Measurements from ENCODE around the gene PHTF2.

Gene PHTF2

DNA sequence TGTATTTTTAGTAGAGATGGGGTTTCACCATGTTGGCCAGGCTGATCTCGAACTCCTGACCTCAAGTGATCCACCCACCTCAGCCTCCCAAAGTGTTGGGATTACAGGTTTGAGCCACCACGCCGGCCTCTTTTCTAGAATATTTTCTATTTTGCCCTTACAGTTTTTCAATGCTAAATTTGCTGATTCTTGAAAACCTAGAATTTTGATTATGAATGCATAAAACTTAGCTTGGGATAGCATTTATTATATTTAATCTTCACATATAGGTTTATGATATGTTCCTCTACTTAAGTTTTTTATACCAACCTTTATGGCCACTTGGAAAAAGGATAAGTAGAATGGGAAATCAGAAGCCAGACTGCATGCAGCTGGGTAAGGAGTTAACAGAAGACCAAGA is 2.5 kb upstream of the PHTF2 start:
- DNase-seq, result no peak

DNA sequence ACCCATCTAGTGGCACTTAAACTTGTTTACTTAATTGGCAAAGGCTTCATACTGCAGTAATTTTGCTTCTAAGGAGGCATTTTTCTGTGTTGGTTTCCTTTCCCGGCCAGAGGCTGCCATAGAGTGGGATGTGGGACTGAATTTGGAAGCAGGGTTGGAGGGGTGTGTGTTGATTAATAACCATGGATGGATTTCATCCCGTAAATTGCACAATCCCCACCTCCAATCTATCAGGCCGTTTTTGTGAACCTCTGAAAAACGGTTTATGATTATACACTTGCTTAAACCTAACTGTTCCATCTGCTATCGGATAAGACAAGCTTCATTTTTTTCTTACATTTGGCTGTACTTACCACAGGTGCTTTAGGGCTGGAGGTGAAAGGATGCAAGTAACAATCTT is 1.6 kb upstream of the PHTF2 start:
- no peak for DNase-seq

DNA sequence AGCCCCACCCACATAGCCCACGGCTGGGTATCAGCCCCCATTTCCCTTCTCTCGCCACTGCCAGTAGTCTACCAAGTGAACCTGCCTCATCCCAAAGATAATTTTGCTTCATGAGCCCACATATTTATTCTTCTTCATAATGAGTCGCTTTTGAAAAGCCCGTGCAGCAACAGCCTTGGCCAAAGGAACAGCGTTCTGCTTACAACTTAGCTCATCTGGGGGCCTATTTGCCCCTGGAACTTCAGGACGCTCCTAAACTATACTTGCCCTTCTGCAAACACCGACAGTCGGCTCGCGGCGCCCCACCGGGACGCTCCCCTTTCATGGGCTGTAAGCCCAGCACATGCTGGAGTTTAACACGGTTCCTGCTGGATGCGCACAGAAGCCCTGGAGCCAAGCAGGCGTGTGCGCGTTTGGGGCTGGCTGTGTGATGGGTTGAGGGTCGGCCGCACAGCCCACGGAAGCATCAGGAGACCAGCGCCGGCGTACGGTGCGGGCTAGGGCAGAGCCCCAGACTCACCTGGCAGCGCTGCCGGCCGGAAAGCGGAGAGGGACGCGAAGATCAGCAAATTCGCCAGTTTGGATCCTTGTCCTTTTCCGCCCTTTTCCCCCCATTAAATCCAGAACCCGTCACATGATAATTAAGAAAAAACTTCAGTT is 709 bp upstream of the PHTF2 start:
- no peak for DNase-seq

DNA sequence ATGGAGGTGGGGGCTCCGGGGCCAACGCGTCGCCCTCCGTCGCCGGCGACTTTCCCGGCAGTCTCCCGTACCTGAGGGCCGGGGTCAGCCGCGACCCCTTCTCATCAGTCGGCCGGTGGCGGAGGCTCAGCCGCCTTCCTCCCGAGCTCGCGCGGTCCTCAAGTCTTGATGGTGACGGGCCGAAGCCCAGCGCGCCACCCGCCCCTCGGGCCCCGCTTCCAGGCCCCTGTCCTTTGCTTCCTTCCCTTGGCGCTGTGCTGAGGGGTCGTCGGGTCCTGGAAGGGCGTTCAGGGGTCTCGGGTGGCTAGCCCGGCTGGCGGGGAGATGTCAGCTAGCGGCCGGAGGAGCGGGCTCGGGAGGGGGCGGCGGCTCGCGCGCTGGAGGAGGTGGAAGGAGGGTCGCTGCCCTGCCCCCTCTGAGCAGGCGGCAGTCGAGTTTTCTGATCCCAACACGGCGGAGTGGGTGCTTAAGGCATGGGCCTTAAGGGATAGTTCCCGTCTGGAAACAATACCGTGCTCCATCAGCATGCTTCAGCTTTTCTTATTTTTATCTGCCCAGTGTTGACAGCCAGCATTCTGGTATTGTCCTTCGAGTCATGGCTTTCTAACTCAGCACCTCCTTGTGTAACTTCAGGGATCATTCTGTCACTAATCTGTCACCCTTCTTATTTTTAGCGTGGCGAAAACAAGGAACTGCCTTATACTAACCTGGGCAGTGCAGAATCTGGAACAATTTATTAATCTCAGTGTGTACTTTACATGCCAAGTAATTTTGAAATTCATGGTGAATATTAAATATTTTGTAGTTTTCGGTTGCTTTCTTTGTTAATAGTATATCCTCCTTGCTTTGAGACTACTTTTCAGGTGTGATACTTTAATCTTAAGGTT is 748 bp downstream of the PHTF2 start:
- peak; percentile 69 for DNase-seq

DNA sequence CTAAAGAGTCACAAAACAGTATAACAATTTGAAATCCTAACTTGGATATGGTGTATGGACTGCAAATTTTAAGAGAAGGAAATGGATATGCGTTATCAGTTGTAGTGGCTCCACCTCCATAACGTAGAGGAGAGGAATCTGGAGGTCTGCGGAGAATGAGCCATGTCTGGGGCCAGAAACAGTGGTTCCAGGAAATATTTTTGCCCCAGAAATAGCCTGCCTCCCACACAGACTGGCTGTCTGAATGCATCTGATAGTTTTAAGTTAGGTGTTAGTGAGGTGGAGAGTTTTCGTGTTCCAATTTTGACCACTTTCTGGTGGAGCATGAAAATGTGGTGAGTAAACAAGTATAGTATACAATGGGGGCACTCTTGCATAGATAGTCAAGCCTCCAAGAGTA is 1.6 kb downstream of the PHTF2 start:
- DNase-seq, result no peak

DNA sequence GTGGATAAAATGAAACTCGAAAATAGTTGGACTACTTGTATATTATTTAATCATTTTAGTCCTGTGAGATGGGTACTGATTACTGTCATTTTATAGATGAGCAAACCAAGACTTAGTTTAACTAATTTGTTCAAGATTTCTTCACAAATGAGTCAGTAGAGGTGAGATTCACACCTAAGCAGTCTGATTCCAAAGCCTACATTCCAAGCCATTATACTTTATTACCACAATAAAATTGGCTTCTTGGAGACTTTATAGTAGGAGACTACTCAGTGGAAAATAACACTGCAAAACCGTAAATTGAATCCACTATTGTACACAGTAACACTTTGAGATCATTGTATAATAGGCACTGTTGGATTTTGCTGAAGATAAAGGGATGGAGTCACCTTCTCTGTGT is 2.2 kb downstream of the PHTF2 start:
- DNase-seq, result no peak

DNA sequence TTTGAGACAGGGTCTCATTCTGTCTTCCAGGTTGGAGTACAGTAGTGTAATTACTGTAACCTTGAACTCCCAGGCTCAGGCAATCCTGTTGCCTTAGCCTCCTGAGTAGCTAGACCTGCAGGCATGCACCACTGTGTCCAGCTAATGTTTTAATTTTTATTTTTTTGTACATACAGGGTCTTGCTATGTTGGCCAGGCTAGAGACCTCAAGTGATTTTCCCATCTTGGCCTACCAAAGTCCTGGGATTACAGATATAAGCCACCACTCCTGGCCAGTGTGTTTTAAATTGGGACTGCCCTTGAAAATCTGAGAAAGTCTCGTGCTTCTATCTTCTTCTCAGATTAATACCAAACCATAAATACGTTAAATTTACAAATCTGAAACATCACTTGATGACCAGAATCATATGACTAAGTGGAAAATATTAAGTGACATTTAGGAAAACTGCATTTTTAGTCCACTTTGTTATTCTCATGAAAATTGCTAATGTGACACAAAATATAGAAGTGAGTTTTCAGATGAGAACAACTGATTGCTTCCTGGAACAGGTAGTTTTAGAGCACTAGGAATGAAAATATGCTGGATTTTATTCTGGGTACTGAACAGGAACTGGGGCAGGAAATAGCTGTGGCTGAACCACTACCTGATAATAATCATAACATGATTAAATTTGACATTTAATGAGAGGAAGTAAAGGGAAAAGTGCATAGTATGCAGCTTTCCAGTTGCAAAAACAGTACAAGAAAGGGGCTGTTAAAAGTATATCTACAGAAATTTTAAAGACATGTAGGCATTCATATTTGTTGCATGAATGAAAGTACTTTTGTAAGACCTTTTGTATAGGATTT is 4.2 kb downstream of the PHTF2 start:
- no peak for DNase-seq

DNA sequence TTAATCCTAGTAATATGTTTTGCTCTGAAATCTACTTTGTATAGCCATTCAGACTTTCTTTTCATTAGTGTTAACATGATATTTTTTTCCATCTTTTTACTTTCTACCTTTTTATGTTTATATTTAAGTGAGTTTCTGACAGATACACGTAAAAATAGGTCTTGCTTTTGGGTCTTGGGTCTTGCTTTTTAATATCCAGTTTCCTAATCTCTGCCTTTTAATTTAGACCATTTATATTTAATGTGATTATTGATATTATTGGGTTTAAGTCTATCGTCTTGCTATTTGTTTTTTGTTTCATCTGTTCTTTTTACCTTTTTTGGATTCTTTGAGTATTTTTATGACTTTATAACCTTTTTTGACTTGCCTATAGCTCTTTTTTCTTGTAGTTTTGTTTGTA is 7.9 kb downstream of the PHTF2 start:
- no peak for DNase-seq

DNA sequence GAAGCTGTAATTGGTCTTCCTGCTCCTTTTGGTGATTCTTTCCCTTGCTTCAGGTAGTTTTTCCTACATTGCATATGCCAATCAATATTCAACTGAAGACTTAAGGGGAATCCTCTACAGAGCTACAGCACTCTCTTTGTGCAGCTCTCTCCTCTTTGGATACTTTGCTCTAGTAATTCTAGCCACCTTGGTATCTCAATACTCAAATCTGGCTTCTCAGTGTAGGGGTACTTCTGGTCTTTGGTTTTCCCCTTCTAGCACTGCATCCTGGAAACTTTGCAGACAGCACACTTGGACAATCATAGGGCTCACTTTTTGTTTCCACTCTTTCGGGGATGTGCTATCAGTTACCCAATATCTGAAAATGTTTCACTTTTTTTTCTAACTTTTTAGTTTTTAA is 9.9 kb downstream of the PHTF2 start:
- no peak for DNase-seq

DNA sequence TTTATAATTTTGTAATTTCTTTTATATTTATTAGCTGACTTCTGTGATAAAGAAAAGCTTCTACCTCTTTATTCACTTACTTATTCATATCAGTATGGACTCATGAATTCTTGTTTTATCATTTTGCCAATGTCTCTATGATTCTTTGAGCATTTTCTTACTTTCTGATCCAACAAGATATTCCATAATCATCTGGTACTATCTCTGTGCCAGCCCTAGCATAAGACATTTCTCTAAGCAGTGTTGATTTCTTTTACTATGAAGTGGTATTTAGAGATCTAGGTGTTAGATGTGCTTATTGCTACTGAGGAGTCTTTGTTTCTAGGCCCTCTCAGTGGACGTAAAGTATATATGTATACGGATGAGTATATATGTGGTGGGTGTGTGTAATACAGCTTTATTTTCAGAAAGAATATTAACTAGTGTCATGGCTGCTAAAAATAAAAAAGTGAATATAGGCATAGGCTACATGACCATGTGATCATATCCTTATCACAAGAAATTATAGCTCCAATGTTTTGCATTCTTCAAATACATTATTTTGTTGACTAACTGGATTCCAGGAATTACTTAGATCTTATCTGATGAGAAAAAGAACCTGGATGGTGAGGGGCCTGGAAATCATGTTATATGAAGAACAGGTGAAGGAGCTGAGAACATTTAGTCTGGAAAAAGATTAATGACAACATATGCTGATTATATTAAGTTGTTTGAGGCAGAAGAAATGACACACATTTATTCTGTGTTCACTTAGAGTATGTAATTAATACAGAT is 13.1 kb downstream of the PHTF2 start:
- DNase-seq, result no peak

DNA sequence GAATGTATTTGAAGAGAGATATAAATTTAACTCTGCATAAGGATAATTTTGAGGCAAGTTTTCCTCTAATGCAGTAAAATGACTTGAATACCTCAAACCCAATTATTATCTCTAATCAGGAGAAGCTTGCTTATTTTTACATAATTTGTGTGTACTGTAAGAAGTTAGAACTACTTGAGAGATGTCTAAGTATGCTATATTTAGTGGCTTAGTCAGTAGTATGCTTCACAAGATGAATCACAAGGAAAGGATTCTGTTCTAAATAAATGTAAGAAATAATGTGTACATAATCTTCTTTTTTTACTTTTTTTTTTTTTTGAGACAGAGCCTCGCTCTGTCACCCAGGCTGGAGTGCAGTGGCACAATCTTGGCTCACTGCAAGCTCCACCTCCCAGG is 13.7 kb downstream of the PHTF2 start:
- no peak for DNase-seq

DNA sequence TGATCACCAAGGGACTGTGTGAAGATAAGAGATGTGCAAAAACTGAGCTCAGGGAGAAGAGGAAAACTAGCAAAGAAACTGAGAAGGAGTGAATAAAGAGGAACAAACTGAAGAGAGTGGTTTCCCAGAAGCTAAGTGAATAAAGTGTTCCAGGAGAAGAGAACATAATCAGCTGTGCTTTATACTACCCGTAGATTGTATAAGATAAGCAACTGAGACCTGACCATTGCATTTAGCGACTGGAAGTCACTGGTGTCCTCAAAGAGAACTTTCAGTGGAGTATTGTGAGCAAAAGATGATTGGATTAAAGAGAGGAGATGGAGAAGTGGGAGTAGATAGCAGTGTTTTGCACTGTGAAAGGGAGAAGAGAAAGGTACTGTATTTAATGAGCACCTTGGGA is 14.6 kb downstream of the PHTF2 start:
- DNase-seq, result no peak

DNA sequence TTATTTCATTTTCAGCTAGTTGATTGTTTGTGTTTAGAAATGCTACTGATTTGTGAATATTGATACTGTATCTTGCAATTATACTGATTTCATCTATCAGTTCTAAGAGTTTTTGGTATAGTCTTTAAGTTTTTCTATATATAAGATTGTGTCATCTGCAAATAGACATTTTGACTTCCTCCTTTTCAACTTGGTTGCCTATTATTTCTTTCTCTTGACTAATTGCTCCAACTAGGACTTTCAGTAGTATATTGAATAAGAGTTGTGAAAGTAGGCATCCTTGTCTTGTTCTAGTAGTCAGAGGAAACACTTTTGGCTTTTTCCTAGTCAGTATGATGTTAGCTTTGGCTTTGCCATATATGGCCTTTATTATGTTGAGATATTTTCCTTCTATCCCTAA is 20.4 kb downstream of the PHTF2 start:
- no peak for DNase-seq

DNA sequence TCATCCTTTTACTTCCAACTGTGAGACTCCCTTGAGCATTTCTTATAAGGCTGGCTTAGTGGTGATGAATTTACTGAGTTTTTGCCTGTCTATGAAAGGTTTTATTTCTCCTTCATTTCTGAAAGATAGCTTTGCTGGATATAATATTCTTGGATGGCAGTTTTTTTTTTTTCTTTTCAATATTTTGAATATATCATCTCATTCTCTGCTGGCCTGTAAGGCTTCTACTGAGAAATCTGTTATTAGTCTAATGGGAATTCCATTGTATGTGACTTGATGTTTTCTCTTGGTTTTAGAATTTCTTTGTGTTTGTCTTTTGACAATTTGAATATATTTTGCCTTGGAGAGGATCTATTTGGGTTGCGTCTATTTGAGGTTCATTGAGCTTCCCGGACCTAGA is 22.4 kb downstream of the PHTF2 start:
- no peak for DNase-seq

DNA sequence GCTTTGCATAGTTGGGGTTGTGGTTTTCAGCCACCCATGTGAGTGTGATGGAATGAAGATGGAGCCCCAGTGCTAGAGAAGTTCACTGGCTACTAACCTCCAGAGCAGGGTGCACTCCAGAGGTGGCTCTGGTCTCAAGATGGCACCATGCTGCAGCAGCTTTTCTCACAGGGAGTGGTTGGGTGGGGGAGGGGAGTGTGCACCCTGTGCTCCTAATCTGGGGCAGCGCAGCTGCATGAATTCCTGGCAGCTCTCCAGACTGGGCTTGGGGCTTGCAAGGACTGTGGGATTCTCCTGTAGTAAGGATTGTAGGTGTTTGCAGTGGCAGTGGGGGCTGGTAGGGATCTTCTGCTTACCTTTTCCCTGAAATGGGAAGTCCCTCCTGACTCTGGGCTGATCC is 23.7 kb downstream of the PHTF2 start:
- no peak for DNase-seq

DNA sequence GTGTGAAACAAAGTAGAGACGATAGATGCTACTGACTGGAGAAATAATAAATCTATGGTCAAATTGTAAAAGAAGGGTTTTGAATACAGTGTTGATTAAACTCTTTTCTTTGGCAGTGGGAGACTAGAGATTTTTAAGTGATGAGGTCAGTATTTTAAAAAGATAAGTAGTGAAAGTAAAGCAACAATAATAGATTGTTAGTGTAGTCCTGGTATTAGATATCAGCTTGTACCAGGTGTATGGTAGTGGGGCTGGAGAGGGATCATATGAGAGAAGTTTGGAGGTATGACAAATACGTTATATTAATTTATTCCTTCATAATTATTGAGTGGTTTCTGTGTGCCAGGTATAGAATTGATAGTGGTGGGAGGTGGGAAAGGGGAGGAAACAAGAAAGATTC is 25.2 kb downstream of the PHTF2 start:
- no peak for DNase-seq

DNA sequence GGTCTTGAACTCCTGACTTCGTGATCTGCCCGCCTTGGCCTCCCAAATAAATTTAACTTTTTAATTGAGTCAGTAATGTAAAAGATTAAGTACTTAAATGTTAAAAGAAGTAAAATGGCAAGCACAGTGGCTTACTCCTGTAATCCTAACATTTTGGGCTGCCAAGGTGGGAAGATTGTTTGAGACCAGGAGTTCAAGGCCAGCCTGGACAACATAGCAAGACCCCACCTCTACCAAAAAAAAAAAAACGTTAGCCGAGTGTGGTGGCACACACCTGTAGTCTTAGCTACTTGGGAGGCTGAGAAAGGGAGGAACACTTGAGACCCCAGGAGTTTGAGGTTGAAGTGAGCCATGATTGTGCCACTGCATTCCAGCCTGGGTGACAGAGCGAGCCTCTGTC is 26.1 kb downstream of the PHTF2 start:
- DNase-seq, result no peak

DNA sequence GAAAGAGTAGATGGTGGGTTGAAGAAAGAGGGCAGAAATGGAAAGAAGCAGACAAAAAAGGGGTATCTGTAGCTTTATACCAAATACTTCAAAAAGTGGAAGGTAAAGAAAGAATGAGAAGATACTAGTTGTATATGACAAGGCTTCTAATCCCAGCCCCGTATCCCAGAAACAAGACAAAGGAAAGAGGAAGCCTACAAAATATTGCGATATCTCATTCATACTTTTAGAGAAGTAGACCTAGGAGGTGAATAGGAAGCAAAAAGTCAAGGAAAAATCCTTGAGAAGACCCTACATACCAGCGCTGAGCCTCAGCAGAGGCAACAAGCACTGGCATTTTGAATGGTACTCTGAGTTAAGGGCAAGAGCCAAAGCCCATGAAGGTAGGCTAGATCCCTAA is 26.6 kb downstream of the PHTF2 start:
- no peak for DNase-seq

DNA sequence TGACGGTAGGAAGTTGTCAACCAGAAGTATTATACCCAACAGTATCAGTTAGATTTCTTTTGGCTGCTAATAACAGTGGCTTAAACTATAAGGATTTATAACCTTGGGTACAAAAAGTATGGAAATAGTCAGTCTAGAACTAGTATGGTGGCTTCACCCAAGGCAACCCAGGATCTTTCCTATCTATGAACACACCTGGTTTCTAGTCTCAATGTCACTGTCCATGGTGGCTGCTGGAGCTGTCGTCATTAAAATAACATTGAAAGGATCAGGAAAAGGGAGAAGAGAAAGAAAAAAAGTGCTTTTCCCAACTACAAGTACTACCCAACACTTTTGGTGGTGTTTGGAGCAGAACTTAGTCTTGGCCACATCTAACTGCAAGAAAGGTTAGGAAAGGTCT is 27.7 kb downstream of the PHTF2 start:
- DNase-seq, result no peak

DNA sequence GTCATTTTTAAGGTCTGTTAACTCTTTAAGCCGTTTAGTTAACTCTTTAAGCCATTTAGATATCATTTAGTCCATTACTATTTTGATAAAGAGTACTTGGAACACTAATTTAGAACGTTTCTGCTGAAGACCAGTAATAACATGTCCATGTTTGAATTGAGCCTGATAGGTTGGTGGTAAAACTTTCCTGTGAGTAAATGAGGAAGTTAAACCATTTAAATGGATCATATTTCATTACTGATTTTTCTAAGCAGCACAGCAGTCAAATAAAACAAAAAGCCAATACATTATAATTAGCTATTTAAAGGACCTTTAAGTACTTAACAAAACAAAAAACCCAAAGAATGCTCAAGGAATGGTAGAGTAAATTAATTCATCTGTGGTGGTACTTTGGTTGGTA is 29.4 kb downstream of the PHTF2 start:
- DNase-seq, result no peak

DNA sequence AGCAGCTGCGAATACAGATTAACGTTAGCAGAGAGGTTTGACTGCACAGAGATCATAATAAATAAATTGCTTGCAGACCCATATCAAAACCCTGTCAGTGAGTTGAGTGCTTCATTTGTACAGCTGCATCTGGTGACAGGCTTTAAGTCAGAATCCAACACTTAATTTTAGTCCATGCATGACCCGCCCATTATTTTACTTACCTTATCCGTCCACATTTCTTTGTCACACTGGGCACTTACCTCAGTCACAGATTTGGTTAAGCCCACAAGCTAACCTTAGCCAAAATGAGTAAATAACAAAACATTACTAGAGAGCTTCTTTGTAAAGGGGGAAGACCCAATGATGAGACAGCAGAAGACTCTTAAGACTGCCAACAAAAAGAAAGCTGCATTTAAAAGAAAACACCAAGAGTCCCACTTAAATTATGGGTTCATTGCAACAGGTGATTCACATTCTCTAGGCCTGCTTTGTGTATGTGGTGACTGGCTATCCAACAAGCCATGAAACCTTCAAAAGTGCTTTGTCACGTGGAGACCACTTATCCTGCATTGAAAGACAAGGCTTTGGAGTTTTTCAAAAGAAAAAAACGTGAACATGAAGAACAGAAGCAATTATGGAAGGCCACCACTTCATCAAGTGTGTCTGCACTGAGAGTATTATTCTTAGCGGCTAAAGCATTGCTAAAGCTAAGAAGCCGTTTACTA is 32.2 kb downstream of the PHTF2 start:
- DNase-seq, result no peak

DNA sequence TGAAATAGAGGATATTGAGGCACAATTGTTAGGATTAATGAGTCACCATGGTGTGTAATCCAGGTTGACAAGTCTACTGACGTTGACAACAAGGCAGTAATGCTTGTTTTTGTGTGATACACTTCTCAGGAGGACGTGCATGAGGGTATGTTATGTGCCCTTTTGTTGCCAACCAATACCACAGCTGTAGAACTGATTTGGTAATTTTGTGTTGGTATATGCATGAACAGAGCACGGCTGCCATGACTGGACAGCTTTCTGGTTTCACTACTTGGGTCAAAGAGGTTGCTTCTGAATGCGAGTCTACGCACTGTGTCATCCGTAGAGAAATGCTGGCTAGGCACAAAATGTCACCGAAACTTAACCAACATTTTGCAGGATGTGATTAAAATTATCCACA is 32.9 kb downstream of the PHTF2 start:
- DNase-seq, result no peak
